HL-60 (cell line): Measurements from ENCODE around the gene LGR6.

Source experiments
- CTCF ChIP-seq: IDR thresholded peaks from one replicate; pipeline ENCODE4 v1.5.1; 2011; ENCODE audit warnings: low read length, control low read depth, inconsistent platforms; ENCODE audit not compliant: insufficient read depth
- GABPA ChIP-seq: IDR thresholded peaks from 2 replicates; pipeline ENCODE4 v1.6.1; 2012; ENCODE audit warnings: low read depth
- POLR2AphosphoS5 ChIP-seq: IDR thresholded peaks from 2 replicates; pipeline ENCODE4 v1.6.1; 2012; ENCODE audit warnings: low read depth
- REST ChIP-seq: IDR thresholded peaks from 2 replicates; pipeline ENCODE4 v1.6.1; 2012; ENCODE audit warnings: low read depth; ENCODE audit not compliant: insufficient replicate concordance

GRCh38 chr1:202282025-202282371 is 88.4 kb downstream of the LGR6 start:
- TF ChIP-seq CTCF (no peak), POLR2AphosphoS5 (no peak), REST (no peak), GABPA (no peak)
